GM10266 (cell line): ENCODE results near the gene ARF3.

Experiments
- DNase-seq: peaks from one replicate; pipeline ENCODE4 v3.0.0; 2012; ENCODE audit errors: extremely low spot score
- CTCF ChIP-seq: IDR thresholded peaks from 2 replicates; pipeline ENCODE4 v1.5.1; 2012; ENCODE audit warnings: mild to moderate bottlenecking, low read depth; ENCODE audit not compliant: control insufficient read depth, insufficient read depth; ENCODE audit errors: missing control alignments

The ARF3 gene

GRCh38 chr12:48936379-48936979 is 20.8 kb downstream of the ARF3 start:
- DNase-seq = peak; percentile 79
- peak; percentile 88 for TF ChIP-seq CTCF

- TF ChIP-seq CTCF = peak; percentile 42
- DNase-seq = no peak
Observed at GRCh38 chr12:48934312-48934706, 23.0 kb downstream of the ARF3 start.

GRCh38 chr12:48933664-48934311 is 23.5 kb downstream of the ARF3 start:
- no peak for DNase-seq

GRCh38 chr12:48932878-48933277 is 24.4 kb downstream of the ARF3 start:
- DNase-seq = no peak
- no peak for TF ChIP-seq CTCF

More at GRCh38 chr12:48933664-48934311, 23.5 kb downstream of the ARF3 start:
- no peak for TF ChIP-seq CTCF

GRCh38 chr12:48930475-48930874 is 26.8 kb downstream of the ARF3 start:
- TF ChIP-seq CTCF = no peak
- DNase-seq = no peak

GRCh38 chr12:48929551-48929950 is 27.7 kb downstream of the ARF3 start:
- DNase-seq = no peak
- TF ChIP-seq CTCF = no peak

GRCh38 chr12:48927261-48927660 is 30.0 kb downstream of the ARF3 start:
- DNase-seq = no peak
- no peak for TF ChIP-seq CTCF
